ENCODE results near the gene TEX2.

TEX2 gene

DNA sequence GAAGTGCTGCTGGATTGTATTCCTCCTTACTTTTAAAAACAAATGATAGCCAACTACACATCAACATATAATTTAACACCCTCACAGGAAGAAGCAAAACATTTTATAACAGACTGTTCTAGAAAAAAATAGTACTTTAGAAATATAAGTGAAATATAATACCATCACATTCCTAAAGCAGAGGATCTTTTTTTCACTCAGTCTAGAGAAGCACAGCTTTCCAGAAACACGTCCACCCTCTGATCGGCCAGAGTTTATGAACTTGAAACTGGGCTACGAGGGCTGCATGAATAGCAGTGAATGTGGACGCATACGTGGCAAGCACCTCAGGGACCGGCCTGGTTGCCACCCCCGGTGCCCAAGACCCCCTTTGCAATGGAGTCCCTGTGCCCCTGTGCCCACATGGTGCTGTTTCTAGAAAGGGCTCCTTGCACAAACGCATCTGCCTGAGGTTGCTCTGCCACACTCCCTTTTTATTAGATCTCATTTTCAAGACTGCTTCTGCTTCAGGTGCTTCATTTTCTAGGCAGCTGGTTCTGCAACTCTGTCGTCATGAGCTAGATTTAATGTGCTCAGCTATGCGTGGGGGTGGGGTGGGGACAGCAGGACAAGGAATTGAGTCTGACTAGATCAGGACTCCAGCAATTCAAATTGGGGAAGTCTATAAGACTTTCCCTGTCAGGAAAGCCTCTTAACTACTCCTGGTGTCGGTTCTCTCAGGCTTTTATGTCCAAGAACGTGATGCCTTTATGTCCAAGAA is 104.0 kb downstream of the TEX2 start:
- no peak for DNase-seq (ENCODE audit: low read depth)

DNA sequence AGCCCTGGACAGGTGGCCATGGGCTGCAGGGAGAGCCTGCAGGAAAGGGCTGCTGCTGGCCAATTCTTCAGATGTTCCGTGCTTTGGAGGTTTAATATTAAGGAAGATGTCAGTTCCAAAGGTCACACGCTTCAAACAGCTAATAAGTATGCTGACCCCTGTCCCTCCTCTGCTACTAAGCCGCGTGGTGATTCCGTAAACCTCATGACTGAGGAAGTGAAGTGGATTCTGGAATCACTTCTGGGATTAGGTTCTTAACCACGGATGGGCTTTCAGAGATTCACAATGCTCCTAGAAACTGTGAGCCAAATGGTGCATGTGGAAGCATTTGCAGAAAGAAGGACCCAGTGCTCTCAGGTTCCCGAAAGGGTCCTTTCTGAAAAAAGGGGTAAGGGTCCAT is 104.7 kb downstream of the TEX2 start:
- DNase-seq (ENCODE audit: low read depth) = no peak

DNA sequence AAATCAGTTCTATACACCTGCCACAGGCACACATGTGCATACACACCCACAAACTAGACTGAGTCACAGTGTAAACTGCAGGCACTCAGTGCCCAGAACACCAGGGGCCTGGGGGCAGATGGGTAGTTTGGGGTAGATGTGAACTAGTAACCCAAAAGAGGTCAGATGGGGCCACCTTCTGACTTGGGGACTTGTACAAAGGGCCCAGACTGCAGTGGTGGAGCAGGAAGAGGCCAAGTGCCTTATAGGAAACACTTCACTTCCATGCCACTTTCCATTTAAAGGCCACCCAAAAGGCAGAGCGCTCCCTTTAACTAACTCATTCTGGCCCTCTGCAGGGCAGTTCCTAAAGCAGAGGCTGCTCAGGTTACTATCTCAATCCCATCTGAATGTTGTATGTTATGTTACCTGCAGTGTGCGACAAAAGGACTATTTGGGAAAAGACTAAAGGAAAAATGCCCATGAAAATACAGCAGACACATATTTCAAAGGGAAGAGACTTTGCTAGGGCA is 105.3 kb downstream of the TEX2 start:
- DNase-seq (ENCODE audit: low read depth) = no peak

DNA sequence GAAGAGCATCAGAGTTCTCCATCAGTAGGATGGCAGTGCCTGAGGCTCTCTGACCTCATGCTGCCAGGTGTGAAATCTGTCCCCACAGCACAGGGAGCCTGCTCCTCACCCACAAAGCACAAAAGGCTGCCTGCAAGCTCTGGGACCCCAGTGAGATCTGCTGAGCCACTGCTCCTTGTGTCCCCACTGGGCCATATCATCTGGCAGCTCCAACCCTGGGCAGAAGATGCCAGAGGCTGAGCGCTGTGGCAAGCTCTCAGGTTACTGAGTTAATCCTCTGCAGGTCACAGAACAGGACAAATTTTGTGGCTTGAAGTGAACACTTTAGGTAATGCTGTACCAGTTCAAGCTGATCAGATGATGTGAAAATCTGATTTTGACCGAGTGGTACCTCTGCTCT is 106.4 kb downstream of the TEX2 start:
- DNase-seq (ENCODE audit: low read depth) = no peak

DNA sequence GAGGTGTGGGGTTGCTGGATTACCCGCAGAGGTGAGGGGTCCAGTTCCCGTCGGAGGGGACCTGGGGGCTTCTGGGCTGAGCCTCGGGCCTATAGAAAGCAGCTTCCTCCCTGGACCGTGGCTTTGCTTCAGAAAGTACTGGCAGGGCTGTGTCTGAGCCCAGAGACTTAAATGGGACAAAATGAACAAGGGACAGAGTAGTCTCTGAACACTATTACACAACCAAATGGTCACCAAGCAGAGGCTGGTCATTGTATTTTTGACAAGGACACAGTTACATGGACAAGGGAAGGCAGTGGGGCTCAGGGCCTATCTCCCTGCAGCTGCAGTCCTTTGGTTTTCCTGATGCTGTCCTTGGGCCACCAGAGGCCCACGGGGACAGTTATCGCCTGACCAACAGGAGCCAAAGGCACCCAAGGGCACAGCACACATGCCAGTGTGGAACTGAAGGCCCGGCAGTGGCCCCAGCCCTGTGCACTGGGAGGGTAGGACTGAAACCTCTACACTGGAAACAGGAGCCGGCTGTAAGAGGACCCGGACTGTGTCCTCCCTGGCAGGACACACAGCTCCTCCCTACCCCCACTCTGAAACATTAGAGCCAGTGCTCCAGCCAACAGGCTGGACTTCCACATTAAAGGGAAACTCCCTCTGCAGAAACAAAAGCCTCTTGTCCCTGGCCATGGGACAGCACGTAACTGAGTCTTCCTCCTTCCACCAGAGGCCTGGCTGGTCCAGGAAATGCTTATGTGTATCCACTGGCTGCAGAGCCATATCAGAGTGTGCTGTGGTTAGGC is 107.1 kb downstream of the TEX2 start:
- DNase-seq (ENCODE audit: low read depth) = no peak

DNA sequence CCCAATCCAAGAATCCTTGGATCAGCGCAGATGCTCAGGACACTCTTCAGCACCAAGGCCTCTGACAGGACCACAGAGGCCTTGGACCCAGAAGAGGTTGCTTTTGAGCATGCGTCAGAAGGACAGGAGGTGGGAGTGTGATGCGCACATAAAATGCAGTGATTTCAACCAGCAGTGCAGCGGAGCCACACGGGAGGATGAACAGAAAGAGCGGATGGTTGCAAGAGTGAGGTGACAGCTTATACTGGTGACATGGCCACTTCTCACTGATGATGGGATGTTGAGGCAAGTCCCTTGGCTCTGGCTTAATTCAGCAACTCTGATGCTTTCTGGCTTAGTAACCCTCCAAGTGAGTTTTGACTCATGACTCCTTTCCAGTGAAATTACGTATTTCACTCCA is 107.9 kb downstream of the TEX2 start:
- no peak for DNase-seq (ENCODE audit: low read depth)

DNA sequence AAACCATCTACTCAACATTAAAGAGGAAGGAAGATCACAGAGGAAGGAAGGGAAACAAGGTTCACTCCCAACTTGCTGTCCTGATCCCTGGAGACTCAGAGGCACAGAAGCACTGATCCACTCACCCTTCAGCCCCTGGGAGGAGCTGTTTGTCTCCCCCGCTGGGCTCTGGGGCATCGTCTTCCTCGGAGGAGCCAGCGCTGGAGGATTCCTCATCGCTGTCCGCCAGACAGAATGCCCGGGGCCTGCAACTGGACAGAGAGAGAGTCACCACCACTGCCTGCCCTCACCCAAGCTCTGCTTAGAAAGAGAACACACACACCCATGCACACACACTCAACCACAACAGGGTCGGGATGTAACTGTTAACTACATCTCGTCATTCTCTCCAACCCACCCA is 108.3 kb downstream of the TEX2 start:
- no peak for DNase-seq (ENCODE audit: low read depth)

DNA sequence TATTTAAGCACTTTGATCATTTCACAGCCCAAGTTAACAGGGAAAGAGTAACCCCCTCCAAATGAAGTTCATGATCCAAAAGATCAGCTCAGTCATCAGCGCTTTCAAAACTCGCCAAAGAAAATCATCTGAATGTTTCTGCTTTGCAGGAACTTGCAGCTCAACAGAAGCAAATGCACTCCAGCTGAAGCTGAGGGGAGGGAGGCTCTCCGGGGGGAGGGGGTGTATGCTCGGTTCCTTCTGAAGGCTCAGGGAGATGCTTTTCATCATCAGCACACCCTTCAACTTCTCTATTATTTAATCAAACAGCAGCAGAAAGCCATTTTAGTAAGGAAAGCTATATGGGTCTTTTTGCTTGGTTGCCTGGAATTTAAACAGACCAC is 108.8 kb downstream of the TEX2 start:
- DNase-seq (ENCODE audit: low read depth) = no peak

DNA sequence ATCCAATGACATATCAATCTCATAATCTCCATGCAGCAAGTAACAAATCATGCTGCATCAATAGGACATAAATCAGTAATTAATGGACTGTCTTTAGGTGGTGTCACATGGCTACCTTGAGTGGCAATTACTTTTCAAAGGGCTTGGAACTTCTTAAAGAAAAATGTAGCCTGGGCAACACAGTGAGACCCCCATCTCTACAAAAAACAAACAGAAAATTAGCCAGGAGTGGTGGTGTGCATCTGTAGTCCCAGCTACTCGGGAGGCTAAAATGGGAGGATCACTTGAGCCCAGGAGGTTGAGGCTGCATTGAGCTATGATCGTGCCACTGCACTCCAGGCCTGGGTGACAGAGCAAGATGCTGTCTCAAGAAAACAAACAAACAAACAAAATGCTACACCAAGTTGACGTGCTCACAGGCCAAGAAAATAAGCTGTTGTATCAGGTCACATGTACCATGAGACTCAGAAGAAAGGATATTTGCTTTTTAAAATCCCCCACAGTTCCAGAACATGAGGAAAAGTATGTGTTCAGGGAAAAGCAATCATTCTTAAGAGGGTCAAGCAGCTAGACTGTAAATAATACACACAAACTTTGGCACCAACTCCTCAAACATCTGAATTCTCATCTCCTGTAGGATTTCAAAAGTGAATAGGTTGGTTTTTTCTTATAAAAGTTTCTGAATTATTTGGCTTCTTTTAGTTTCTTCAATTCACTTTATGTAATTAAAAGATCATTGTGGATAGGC is 109.3 kb downstream of the TEX2 start:
- no peak for DNase-seq (ENCODE audit: low read depth)

DNA sequence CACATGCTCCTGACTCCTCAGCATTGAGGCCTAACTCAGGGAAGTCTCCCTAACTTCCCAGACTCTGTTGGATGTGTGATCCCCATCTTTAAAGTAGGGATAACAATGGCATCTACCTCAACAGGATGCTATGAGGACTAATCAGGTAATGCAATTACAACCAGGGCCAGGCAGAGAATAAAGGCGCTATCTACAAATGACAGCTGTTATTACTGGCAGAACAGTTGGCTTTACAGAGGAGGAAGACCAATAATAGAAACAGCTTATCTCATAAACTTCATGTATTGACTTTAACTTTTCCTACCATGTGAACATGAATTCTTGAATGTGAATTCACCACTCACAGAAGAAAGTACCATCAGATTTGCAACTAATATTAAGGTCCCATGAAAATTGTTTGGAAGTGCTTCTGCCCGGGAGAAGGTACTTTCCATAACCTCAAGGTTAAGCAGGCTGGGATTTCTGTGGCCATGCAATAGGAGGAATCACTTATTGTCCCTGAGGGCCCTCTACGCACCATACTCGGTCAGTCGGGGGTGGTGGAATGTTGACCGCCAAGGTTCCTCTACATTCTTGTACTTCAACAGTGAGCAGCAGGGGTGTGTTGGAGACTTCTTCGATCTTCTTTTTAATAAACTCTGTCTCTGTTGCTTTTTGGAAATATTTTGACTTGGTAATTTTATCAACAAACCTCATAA is 110.5 kb downstream of the TEX2 start:
- DNase-seq (ENCODE audit: low read depth) = no peak

DNA sequence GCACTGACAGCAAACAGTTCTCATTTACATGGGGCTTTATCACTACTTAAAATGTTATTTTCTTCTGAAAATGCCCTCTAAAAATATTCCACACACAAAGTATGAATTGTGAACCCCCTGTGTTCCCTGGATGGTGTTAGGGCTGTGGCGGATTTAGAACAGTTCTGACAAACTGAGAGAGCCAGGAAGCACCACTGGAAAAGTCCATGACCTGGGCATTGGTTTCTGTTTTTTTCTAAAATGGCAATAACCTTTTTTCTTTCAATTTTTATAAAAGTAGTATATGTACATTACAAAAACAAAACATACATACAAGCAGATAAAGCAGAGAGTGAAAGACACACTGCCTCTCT is 112.1 kb downstream of the TEX2 start:
- no peak for DNase-seq (ENCODE audit: low read depth)

DNA sequence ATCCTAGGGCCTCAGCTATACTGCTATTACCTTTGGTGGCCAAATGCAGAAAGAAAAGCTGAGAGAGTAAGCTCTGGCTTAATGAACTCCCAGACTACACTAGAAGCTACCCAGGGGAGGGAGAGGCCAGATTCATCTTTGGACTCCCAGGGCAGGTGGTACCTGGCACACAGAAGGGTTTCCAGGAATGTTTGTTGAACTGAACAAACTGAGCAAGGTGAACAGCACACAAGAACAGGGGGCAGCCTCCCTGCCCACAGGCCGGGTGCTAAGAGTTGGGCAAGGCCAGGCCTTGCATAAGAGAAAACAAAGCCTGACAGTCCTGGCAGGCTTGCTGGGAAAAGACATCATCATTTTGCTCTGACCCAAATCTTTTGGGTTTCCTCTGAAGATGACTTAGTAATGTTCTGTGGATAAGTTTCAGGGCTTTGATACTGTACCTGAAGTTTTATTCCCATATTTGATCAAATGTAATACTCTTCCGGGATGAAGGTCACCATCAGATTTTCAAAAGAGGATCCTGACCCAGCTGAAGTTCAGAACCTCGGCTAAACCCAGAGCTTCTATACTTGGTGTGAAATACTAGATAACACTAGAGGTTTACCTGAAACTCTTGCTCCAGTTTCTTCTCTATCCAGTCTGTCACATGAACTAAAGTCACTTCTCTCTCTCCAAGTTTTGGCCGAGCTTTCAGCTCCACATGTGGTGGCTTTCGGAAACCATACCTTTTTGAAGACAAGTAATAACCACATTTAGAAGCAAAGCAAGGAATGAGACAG is 112.6 kb downstream of the TEX2 start:
- no peak for DNase-seq (ENCODE audit: low read depth)

DNA sequence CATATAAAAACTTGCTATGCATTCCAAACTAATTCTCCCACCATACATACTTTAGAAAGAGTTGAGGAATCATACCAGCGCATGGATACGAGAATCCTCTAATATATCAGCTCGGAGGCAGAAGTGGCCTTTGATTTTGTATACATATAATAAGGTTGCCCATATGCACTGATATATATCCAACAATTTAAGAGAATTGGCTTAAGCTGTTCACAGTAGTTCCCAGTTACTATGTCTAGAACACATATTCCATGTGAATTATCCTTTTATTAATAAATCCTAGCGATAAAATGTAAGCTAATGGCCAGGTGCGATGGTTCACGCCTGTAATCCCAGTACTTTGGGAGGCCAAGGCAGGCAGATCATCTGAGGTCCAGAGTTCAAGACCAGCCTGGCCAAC is 113.9 kb downstream of the TEX2 start:
- no peak for DNase-seq (ENCODE audit: low read depth)

DNA sequence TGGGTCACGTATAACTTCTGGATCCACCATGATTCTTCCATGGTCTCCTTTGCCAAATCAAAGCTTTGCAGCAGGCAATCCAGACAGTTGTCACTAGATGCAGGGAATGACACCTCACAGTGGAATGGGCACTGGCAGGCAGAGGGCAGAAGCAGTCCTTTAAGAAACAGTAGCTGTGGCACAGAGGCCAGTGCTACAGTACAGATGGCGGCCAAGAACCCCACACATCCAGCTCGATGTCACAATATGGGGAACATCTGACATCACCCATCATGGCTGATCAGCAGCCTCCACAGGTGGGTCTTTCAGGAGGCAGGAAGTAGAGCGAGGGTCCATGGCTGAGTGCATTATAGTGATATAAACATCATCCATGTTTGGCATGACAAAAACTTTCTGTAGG is 114.4 kb downstream of the TEX2 start:
- no peak for DNase-seq (ENCODE audit: low read depth)

DNA sequence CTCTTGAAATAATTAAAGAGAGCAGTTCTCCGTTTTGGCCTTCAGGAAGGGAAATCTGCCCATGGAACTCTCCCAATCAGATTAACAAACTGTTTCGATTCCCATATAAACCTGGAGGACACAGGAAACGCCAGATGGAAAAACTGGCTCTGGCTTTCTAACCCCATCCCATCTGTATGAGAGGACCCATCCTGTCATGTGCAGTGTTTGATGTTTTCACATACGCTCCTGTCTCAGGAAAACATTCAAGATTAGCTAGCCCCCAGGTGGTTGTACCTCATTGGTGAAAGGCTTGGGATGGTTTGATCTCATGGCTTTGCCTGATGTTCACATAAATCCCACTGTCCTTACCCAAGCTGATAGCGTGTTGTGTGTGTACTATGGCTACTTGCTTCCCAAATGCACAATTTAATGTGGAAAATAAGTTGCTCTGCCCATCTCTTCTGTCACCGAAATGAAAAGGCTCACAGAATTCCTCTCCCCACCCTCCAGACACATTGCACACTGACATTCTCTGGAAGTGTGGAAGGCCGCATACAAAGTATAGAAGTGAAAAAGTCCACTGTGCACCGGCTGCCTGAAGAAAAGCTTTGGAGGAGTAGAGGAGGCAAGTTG is 114.9 kb downstream of the TEX2 start:
- DNase-seq (ENCODE audit: low read depth) = no peak

DNA sequence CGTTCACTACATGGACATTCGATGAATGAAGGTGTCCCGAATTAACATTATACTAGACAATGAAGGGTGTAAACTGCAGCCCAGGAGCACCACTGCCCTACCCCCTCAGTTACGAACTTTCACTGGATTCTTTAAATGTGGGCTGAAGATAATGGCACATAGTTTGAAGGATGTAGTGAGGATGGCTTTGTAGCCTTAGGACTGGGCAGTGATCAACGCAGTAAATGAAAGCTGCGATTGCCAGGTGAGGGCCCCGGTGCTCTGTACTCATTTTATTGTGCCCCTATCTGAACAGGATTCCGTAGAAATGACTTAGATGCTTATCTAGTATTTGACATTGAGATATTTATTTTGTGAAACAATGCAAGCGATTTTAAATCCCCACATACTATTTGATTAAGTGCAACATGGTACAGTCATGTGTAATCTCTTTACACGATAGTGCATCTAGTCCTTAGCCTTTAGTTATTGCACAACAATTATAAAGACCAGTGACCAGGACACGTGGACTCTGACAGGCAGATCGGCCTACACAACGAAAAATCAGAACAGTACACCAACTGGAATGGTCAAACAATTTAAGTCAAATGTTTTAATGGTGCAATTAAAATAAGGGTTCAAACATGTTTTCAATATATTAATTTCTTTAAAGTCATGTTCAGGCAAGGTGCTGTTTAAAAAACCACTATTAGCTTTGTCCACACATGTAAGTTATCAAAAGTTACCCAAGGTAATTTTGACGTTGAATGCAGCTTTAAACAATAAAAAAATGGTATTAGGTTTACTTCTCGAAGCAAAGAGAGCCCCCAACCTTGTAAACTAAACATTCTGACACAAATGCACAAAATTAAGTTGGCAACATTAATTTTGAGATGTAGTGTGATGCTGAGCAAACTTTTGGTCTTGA is 115.7 kb downstream of the TEX2 start:
- no peak for DNase-seq (ENCODE audit: low read depth)

DNA sequence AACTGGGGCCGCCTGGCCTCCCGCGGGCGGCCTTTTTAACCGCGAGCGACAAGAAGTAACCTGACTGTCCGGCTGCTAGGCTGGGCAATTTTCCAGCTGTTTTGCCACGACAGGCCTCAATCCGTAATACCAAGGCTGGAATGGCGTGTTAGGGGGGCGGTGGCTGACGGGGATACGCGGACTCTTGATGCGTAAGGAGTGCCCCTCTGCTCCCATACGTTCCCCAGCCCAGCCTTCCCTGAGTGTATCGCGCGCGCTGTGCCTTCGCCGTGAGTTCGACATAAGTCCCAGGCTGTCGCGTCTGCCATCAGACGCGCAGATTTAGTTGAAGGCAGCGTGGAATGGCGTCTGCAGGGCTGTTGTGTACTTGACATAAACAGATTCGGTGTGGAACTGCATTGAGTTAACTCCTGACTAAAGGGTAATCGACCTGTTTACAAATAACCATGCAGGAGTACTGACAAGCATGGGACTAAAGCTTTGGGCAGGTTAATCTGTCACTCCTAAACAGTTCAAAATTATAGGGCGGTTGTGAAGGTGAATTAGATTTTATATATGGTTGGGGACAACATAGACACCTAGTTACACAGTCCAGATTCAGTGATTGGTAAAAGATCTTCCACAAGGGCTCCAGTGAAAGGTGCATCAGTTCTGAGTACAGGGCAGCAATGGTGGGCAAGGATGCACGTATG is 116.5 kb downstream of the TEX2 start:
- DNase-seq (ENCODE audit: low read depth) = peak; percentile 22

DNA sequence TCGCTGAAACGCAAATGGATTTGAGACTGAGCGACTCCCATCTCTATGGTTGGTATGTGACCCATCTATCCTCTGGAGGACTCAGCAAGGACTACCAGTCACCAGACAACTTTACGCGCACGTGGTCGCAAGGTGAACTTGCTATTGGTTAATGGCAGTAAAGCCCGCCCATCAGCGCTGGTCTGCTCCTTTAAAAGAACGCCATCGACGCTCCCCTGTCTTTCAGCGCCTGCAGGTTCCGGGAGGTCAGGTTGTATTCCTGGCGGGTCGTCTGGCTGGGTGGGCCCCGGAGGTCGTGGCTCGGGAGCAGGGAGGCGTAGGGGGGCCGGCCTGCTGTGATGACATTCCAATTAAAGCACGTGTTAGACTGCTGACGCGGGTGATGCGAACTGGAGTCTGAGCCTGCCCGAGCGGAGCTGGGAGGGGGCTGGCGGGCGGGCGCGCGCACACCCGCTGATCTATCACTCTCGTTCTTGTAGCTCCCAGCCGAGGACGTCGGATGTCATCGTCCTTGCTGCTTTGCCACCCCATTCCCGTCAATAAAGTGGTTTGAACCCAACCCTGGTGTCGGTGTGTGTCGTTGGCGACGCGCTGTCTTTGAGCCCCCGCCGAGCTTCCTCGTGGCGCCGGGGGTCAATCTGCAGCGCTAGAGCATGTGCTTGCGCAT is 117.2 kb downstream of the TEX2 start:
- DNase-seq (ENCODE audit: low read depth) = peak; percentile 92

DNA sequence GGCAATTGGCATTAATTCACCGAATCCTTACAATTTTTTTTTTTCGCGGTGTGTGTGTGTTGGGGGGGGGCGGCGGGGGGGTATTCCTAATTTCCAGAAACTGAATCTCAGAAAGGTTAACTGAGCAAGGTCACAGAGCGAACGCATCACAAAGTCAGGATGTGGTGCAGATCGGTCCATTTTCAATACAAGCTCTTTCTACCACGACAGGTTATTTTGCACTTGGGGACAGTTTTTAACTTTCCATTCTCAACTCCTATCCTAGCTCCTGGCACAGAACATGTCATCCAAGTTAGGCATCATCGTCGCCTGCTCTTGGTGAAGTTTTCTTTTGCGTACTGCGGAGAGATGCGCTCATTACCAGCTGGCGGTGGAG is 117.7 kb downstream of the TEX2 start:
- DNase-seq (ENCODE audit: low read depth) = no peak

All from activated gamma-delta T cell treated with anti-CD3 and anti-CD28 coated beads, Interleukin-2, amount 50 U/mL, for 16 hours (primary cell).